GM18858 (cell line): ENCODE measurements around the gene PRG3.
"Not testable (repeated sequence)": the region's sequence is repeated elsewhere in the genome, so short reads cannot be mapped to it uniquely, and the experiment has no call there.

Source experiments
- ATAC-seq: cut with Tn5 transposase; IDR thresholded peaks from one replicate; pipeline ENCODE4 v1.9.1; 2021; ENCODE audit not compliant: unreplicated experiment

PRG3 gene

DNA sequence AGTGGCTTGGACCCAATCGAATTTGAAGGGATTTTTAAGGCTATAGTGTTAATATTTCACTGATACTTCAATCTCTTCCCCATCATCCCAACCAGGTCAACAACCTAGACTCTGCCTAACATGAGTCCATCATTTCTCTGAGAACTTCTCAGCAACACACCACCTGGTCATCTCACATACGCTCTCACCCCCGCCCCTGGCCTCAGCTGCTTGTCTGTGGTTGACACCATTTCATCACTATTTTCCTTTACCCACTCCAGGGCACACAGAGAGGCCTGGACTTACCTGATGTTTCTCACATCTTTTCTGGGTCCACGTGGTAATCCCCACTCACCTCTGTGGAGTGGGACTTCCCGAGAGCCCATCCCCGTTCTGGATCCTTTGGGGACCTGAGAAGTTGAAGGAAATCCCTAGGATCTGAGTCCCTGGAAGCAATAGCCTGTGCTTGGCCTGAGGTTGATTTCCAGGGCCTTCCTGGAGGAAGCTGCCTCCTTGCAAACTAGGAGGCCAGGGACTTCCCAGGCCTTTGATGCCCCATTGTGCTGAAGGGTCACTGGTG, 39.6 kb downstream of the PRG3 start:
- no peak for ATAC-seq

DNA sequence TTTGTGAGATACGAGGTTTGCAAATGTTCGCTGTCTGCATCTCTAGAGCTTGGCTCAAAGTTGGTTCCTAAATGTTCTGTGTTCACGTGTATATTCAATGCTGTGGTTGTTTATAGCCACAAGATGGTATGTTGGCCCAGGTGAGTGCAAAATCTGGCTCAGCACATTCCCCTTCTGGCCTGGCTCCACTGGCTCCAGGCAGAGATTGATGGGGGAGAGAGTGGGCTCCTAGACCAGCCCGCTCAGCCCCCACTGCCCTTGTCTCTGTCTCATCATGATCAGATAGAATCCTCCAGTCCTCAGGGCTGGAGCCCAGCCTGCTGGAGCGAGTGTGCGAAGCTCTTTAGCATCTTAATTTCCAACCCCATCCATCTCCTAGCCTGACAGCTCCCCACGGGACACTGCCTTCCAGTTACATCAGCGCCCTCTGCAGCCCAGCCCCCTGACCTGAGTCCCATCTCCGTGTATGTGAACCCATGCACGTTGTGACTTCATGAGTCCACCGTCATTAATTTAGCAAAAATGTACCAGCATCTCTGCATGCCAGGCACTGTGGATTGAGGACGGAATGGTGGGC, 40.8 kb downstream of the PRG3 start:
- ATAC-seq, result no peak

DNA sequence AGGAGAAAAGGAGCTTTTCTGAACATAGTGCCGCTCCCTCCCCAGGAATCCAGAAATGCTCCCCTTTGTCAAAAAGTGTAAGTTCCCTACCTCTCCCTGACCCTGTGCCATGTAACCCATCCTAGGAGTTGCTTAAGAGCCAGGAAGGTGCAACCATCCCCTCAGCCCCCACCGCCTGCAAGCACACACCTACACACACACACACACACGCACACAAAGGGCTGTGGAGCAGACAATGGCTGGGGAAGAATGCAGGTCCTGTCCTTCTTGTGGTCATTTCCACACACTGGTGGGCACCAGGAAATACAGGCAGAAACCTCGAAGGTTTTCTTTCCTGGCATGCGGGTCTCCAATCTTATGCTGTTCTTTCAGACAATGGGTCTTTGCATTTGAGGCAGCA, 41.6 kb downstream of the PRG3 start:
- no peak for ATAC-seq

DNA sequence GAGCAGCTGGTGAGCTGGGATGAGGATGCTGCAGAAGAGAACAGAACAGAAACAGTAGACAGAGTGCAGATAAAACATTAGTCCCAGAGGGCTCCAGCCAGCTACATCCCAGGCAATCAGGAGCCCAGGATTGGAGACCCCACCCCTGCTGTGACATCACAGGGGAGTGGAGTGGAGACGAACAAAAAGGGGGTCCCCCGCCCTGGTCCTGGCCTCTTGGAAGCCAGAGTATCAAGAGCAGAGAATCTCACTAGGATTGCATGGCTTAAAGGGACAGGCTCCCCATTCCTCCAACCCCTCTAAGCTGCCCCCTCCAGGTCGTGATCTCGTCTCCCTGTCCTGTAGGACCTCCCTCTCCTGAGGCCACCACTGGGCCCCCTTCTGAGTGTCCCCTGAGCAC, 42.8 kb downstream of the PRG3 start, which contains the start of gene P2RX3:
Gene P2RX3, plus strand, starts transcription at position 211 of the 400 bp plus-strand sequence. CDS start 199 bp downstream, outside the sequence.
- no peak for ATAC-seq

DNA sequence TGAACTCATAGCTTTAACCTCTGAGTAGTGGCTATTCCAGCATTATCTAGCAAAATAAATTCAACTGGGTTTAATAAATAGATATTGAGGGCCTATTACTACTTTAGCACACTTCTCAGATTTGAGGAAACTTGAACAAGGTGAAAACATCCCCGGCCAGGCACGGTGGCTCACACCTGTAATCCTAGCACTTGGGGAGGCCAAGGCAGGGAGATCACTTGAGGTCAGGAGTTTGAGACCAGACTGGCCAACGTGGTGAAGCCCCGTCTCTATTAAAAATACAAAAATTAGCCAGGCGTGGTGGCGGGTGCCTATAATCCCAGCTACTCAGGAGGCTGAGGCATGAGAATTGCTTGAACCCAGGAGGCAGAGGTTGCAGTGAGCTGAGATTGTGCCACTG, 44.1 kb downstream of the PRG3 start:
- ATAC-seq, result not testable (repeated sequence)

DNA sequence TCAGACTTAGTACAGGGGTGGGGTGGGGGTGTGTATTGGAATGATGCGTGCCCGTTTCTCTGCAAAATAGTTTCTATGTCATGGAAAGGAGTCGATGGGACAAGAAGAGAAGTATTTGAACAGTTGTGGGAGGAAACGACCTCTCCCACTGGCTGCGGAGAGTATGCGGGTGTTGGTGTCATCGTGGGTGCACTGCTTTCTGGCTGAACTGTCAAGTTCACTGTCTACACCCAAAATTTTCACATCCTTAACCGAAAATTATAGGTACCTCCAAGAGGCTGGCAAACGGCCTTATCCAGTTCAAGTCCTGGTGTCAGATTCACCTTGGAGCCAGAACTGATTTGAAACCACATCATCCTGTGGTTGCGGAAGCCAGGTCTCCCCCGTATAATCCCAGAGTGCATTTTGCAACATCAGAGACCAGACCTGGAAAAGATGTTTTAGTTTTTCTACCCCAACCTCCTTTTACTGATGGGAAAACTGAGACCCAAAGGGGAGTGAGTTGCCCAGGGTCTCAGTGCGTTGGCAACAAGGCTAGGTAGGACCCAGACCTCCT, 44.8 kb downstream of the PRG3 start:
- ATAC-seq, result no peak

DNA sequence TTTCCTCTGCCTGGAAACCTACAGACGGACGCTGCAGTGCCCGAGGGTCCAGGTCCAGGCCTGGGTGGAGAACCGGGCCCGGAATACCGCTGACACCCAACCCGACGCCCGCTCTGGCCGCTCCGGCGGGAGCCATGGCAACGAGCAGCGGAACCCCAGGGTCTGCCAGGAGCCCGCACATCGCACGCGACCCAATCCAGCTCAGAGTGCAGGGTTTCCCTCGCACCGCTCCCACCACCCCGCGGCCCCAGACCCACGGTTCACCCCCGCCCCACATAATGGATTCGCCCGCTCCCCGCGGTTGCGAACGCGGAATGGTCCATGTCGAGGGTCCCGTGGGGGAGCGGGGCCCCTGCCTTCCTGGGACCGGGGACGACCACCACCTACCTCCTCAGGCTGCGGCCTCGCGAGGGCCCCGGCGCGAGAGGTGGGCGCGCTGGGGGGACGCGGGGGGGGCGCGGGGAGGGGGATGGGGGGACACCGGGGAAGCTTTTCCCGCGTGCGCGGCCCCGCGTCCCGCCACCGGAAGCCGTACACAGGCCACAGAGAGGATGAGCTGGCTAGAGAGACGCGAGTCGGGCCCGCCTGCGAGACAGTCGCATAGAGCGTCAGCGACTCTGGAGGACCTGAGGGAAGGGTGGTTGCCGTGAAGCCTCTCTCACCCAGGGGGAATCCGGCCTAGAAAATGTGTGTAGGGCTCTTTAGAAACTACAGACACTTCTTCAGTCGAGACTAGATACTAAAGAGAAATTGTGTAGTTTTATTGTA, 45.4 kb downstream of the PRG3 start, which contains the start of gene SSRP1:
Gene SSRP1, minus strand, starts transcription at position 550 of the 768 bp plus-strand sequence. CDS start 771 bp downstream, outside the sequence.
- peak; percentile 98 for ATAC-seq

DNA sequence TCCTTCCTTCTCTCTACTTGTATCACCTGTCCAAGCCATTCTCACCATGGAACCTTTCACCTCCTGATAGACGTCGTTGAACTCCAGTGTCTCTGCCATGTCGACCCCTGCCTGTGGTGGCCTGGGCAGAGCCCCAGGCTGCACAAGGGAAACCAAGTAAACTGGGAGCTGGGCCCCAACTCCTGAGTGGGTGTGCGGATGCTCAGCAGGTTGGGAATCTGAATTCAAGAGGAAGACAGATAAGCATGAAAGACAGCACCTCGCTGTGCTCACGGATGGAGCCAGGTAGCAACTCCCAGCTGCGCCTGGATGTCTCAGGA, 46.0 kb downstream of the PRG3 start:
- ATAC-seq, result no peak

DNA sequence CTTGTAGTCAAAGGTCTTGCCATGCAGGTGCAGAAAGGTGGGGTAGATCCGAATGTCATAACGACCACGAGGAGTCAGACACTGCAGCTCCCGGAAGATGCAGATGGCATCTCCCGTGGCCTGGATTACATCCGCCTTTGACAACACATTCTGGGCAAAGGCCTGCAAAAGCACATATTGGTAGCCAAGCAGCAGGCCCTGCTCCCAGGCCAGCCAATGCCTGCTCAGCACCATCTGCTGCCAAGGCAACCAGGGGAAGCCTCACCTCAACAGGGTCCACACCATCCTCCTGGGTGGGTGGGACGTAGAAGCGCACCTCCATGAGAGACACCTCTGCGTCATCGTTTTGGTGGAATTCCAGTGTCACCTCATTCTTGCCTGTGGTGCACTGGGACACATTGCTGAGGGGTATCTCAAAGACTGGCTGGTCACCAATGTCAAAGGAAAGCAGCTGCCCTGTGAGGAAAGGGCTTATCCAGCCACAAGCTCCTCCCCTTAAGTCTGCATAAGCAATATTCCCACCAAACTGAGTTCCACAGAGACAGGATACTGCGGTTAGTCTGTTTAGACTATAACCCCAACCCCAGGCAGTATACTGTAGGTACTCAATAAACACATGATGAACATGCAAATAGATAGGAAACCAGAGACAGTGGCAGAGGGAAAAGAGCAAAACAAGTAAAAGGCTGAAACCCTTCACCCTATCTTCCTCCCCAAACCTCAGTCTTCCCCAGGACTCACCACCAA, 48.1 kb downstream of the PRG3 start:
- ATAC-seq, result no peak

DNA sequence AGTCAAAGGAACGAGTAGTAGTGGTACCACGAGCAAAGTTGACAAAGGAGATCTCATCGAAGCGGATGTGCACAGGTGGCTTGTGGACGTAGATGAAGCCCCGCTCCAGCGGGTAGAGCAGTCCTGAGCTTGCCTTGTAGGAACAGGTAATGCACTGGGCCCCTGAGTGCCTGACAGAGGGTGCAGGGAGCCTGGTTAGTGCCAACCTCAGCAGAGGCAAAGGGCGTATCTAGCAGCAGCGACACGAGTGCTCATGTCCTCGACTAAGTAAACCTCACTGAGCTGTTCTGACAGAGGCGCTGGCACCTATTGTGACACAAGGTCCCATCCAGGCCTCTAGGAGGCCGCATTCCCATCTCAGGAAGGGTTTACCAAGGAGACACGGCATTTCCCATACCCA, 49.2 kb downstream of the PRG3 start:
- ATAC-seq, result no peak

DNA sequence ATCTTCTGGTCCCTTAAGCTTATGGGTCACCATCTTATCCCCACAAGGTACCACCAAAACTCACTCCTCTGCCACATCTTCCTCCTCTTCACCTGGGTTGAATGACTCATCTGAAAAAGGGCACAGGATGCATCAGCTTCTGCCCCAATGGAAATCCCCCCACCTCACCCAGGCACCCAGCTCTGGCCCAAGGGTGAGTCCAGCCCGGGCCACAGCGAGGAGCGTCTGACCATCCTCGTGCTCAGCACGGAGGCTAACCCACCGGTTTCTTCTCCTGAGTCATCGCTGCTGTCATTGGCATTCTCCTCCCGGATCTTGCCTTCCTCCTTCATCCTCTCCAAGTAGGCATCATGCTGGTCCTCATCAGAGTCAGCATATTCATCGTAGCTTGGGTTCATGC, 50.9 kb downstream of the PRG3 start:
- no peak for ATAC-seq

DNA sequence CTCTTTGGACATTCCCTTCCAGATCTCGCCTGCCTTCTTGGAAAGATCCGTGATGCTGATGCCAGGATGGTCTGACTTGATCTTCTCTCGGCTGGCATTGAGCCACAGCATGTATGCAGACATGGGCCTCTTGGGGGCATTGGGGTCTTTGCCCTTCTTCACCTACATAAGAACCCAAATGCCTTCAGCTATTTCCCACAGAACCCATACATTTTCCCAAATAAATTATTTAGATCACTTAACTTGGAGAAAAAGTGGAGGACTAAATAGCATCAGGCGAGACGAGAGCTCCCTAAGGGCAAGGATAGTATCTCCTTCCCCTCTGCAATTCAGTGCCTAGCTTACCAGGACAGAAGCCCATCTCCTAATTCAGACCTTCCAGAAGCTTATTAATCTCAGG, 53.2 kb downstream of the PRG3 start:
- no peak for ATAC-seq
